ENCODE data around the gene TXNRD2. TPM values are rescaled to one million over a fixed set of nuclear protein-coding genes. Genes with fewer than 3 reads are reported as not detected.

TXNRD2 gene
- total RNA-seq, 1 experiment from 2014 or later, result 7.0 TPM

DNA sequence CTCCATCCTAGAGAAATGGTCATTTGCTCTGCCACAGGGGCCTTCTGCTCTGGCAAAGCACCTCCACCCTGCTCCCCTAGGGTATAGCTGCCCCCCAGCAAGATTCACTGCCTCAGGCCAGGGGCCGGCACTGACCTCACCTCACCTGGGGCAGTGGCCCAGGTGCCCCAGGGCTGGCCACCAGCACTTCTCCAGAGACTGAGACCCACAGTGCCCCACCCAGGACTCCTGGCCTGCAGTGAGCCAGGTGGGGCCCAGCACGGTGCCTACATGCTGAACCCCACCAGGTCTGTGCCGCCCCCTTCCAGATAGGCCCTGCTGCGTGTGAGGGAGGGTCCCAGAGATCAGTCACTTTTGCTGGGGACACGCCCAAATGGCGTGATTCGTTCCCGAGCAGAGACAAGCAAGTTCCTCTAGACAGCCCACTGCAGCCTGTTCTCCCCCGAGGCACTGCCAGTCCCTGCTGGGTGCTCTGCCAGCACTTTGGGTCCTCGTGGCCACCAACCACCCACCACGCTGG is 97.7 kb downstream of the TXNRD2 start:
- Histone ChIP-seq H3K4me2 (ENCODE audit: low read depth, low read length, poor library complexity, severe bottlenecking) (no peak overlapping the region), H3K9me3 (ENCODE audit: low read length) (no peaks in the 10 kb centered on the region), H3K4me1 (ENCODE audit: low read length) (peaks cover 5% of the 10 kb centered on the region), H3K27me3 (ENCODE audit: low read length) (no peaks in the 10 kb centered on the region), H3K27ac (ENCODE audit: low read length) (no peak overlapping the region), H2AFZ (ENCODE audit: low read length) (no peak overlapping the region), H3K9me2 (replicated peaks; ENCODE audit: insufficient read depth, low read length) (no peaks in the 10 kb centered on the region), H3K79me2 (ENCODE audit: low read length) (no peaks in the 10 kb centered on the region), H3K9ac (ENCODE audit: low read length) (no peak overlapping the region), H3K36me3 (ENCODE audit: insufficient read depth, low read length) (no peaks in the 10 kb centered on the region), H4K20me1 (ENCODE audit: insufficient read depth, low read depth, low read length) (0 out of 2 replicates have a peak, but pooled peaks cover 16% of the 10 kb centered on the region), H3K4me3 (ENCODE audit: low read length) (no peak overlapping the region)
- DNase-seq, result no peak

- H3K9ac ChIP-seq (ENCODE audit: low read length), result no peak overlapping the region
- H3K36me3 ChIP-seq (ENCODE audit: insufficient read depth, low read length), result no peaks in the 10 kb centered on the region
- H3K9me3 ChIP-seq (ENCODE audit: low read length), result no peaks in the 10 kb centered on the region
- H3K9me2 ChIP-seq (replicated peaks; ENCODE audit: insufficient read depth, low read length), result no peaks in the 10 kb centered on the region
- no peaks in the 10 kb centered on the region for H3K79me2 ChIP-seq (ENCODE audit: low read length)
- H3K27me3 ChIP-seq (ENCODE audit: low read length), result no peaks in the 10 kb centered on the region
- 0 out of 2 replicates have a peak, but pooled peaks cover 16% of the 10 kb centered on the region for H4K20me1 ChIP-seq (ENCODE audit: insufficient read depth, low read depth, low read length)
- H3K4me1 ChIP-seq (ENCODE audit: low read length), result peaks cover 5% of the 10 kb centered on the region
- no peak overlapping the region for H3K4me2 ChIP-seq (ENCODE audit: low read depth, low read length, poor library complexity, severe bottlenecking)
- no peak for DNase-seq
- H3K27ac ChIP-seq (ENCODE audit: low read length), result no peak overlapping the region
- no peak overlapping the region for H2AFZ ChIP-seq (ENCODE audit: low read length)
- H3K4me3 ChIP-seq (ENCODE audit: low read length), result no peak overlapping the region
Observed at GRCh38 chr22:19843107-19843856, 98.3 kb downstream of the TXNRD2 start.

GRCh38 chr22:19842393-19843106 is 99.1 kb downstream of the TXNRD2 start:
- no peak overlapping the region for H3K4me2 ChIP-seq (ENCODE audit: low read depth, low read length, poor library complexity, severe bottlenecking)
- no peaks in the 10 kb centered on the region for H3K79me2 ChIP-seq (ENCODE audit: low read length)
- no peak overlapping the region for H3K4me3 ChIP-seq (ENCODE audit: low read length)
- no peaks in the 10 kb centered on the region for H3K9me3 ChIP-seq (ENCODE audit: low read length)
- no peaks in the 10 kb centered on the region for H3K9me2 ChIP-seq (replicated peaks; ENCODE audit: insufficient read depth, low read length)
- H3K27ac ChIP-seq (ENCODE audit: low read length), result no peak overlapping the region
- H3K27me3 ChIP-seq (ENCODE audit: low read length), result no peaks in the 10 kb centered on the region
- 0 out of 2 replicates have a peak, but pooled peaks cover 16% of the 10 kb centered on the region for H4K20me1 ChIP-seq (ENCODE audit: insufficient read depth, low read depth, low read length)
- H2AFZ ChIP-seq (ENCODE audit: low read length), result no peak overlapping the region
- peaks cover 5% of the 10 kb centered on the region for H3K4me1 ChIP-seq (ENCODE audit: low read length)
- DNase-seq, result no peak
- H3K9ac ChIP-seq (ENCODE audit: low read length), result no peak overlapping the region
- H3K36me3 ChIP-seq (ENCODE audit: insufficient read depth, low read length), result no peaks in the 10 kb centered on the region

DNA sequence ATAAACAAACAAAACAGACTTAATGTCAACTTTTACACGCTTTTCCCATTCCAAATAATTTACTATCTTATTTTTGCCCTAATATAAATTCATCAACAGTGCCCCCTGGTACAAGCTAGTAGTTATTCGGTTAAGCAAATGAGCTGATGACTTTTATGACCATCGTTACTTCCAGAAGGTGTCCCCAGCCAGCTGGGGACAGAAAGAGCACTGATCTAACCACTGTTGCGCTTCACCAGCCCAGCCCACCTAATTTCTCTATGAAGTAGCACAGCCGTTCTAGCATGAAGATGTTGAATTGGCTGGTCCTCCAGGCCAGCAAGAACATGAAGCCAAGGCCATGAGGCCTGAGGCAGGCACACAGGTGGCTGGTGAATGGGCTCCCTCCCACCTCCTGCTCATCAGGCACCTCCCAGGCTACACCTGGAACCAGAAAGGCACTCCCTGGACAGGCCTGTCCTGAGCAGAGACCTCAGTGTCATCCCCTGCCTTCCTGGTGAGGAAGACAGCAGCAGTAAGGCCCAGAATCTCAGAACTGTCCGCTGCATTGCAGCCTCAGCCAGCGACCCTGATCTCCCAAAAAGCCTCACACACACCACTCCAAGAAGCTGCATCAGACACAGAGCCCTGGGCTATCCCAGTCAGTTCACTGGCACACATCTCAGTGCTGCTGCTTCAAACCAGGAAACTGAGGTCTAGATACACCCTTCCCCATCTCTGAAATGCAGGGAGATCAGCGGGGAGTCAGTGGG is 99.8 kb downstream of the TXNRD2 start:
- Histone ChIP-seq H3K4me3 (ENCODE audit: low read length) (no peak overlapping the region), H3K9me2 (replicated peaks; ENCODE audit: insufficient read depth, low read length) (no peaks in the 10 kb centered on the region), H2AFZ (ENCODE audit: low read length) (no peak overlapping the region), H3K36me3 (ENCODE audit: insufficient read depth, low read length) (no peaks in the 10 kb centered on the region), H3K9me3 (ENCODE audit: low read length) (no peaks in the 10 kb centered on the region), H3K79me2 (ENCODE audit: low read length) (no peaks in the 10 kb centered on the region), H3K9ac (ENCODE audit: low read length) (no peak overlapping the region), H4K20me1 (ENCODE audit: insufficient read depth, low read depth, low read length) (0 out of 2 replicates have a peak, but pooled peaks cover 16% of the 10 kb centered on the region), H3K27ac (ENCODE audit: low read length) (no peak overlapping the region), H3K27me3 (ENCODE audit: low read length) (no peaks in the 10 kb centered on the region), H3K4me2 (ENCODE audit: low read depth, low read length, poor library complexity, severe bottlenecking) (no peak overlapping the region), H3K4me1 (ENCODE audit: low read length) (peaks cover 5% of the 10 kb centered on the region)
- DNase-seq, result no peak

DNA sequence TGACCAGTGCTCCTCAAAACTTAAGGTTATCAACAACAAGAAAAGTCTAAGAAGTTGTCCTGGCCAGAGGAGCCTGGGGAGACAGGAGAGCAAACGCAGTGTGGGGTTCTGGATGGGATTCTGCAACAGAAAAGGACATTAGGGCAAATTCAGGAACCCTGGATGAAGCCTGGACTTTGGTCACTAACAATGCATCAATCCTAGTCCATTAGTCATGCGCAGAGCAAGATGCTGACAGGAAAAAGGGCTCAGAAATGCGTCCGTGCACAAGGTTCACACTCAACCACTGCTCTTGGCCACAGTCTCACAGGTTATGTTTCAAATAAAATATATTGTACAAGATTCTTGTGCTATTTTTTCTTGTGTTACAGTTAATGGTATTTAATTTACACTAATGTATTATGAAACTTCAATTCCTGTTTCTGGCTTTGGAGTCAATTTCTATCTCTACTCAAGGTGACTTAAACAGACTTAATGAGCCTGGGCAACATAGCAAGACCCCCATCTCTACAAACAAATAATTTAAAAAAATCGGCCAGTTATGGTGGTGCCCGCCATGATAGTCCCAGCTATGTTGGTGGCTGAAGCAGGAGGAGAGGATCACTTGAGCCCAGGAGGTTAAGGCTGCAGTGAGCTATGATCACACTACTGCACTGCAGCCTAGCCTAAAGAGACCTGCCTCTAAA is 100.5 kb downstream of the TXNRD2 start:
- no peak for DNase-seq

DNA sequence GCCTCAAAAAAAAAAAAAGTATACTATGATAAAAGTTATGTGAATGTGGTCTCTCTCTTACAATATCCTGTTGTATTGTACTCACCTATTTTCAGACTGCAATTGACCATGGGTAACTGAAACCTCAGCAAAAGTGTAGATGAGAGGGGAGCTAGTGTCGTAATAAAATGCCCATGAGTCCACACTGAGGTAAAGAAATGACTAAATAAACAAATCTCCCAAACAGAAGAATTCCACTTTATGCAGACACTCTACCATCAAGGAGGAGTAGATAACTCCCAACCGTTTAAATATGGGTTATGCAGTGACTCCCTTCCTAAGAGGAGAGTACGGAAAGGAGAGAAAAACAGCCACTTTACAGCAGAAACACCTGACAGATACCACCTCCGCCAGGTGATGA is 101.6 kb downstream of the TXNRD2 start:
- DNase-seq, result no peak
- no peaks in the 10 kb centered on the region for H3K9me2 ChIP-seq (replicated peaks; ENCODE audit: insufficient read depth, low read length)
- H3K27me3 ChIP-seq (ENCODE audit: low read length), result no peaks in the 10 kb centered on the region
- no peak overlapping the region for H3K9ac ChIP-seq (ENCODE audit: low read length)
- no peak overlapping the region for H3K27ac ChIP-seq (ENCODE audit: low read length)
- H3K36me3 ChIP-seq (ENCODE audit: insufficient read depth, low read length), result no peaks in the 10 kb centered on the region
- H3K4me3 ChIP-seq (ENCODE audit: low read length), result no peak overlapping the region
- H3K9me3 ChIP-seq (ENCODE audit: low read length), result no peaks in the 10 kb centered on the region
- H3K4me1 ChIP-seq (ENCODE audit: low read length), result peaks cover 5% of the 10 kb centered on the region
- 0 out of 2 replicates have a peak, but pooled peaks cover 16% of the 10 kb centered on the region for H4K20me1 ChIP-seq (ENCODE audit: insufficient read depth, low read depth, low read length)
- no peaks in the 10 kb centered on the region for H3K79me2 ChIP-seq (ENCODE audit: low read length)
- H2AFZ ChIP-seq (ENCODE audit: low read length), result no peak overlapping the region
- no peak overlapping the region for H3K4me2 ChIP-seq (ENCODE audit: low read depth, low read length, poor library complexity, severe bottlenecking)

More for the DNA sequence above, 100.5 kb downstream of the TXNRD2 start:
- Histone ChIP-seq H3K36me3 (ENCODE audit: insufficient read depth, low read length) (no peaks in the 10 kb centered on the region), H3K4me1 (ENCODE audit: low read length) (peaks cover 5% of the 10 kb centered on the region), H3K9me2 (replicated peaks; ENCODE audit: insufficient read depth, low read length) (no peaks in the 10 kb centered on the region), H3K27me3 (ENCODE audit: low read length) (no peaks in the 10 kb centered on the region), H3K4me3 (ENCODE audit: low read length) (no peak overlapping the region), H3K79me2 (ENCODE audit: low read length) (no peaks in the 10 kb centered on the region), H2AFZ (ENCODE audit: low read length) (no peak overlapping the region), H3K9ac (ENCODE audit: low read length) (no peak overlapping the region), H3K4me2 (ENCODE audit: low read depth, low read length, poor library complexity, severe bottlenecking) (no peak overlapping the region), H4K20me1 (ENCODE audit: insufficient read depth, low read depth, low read length) (0 out of 2 replicates have a peak, but pooled peaks cover 16% of the 10 kb centered on the region), H3K9me3 (ENCODE audit: low read length) (no peaks in the 10 kb centered on the region), H3K27ac (ENCODE audit: low read length) (no peak overlapping the region)

DNA sequence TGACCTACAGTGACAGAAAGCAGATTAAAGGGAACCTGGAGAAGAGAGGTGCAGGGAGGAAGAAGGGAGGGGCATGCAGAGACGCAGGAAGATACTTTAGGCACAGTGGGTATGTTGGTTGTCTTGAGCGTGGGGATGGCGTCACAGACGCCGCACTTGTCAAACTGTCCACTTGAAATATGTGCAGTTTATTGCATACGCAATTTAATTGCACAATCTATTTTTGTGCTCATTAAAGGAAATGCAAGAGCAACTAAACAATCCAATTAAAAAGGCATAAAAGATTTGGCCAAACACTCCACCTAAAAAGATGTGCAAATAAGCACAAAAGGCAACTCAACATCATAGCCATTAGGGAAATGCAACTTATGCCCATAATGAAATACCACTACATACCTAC is 103.7 kb downstream of the TXNRD2 start:
- Histone ChIP-seq H4K20me1 (ENCODE audit: insufficient read depth, low read depth, low read length) (0 out of 2 replicates have a peak, but pooled peaks cover 3% of the 10 kb centered on the region), H3K36me3 (ENCODE audit: insufficient read depth, low read length) (no peaks in the 10 kb centered on the region), H3K9me2 (replicated peaks; ENCODE audit: insufficient read depth, low read length) (no peaks in the 10 kb centered on the region), H3K9me3 (ENCODE audit: low read length) (no peaks in the 10 kb centered on the region), H3K27me3 (ENCODE audit: low read length) (no peaks in the 10 kb centered on the region), H3K9ac (ENCODE audit: low read length) (no peak overlapping the region), H3K4me3 (ENCODE audit: low read length) (no peak overlapping the region), H3K4me1 (ENCODE audit: low read length) (peaks cover 8% of the 10 kb centered on the region), H3K4me2 (ENCODE audit: low read depth, low read length, poor library complexity, severe bottlenecking) (no peak overlapping the region), H3K27ac (ENCODE audit: low read length) (no peak overlapping the region), H2AFZ (ENCODE audit: low read length) (no peak overlapping the region), H3K79me2 (ENCODE audit: low read length) (no peaks in the 10 kb centered on the region)
- DNase-seq, result no peak

Data from Karpas-422 (cell line).